Measurements from ENCODE around the gene LENG1.
"Not testable (repeated sequence)": the region's sequence is repeated elsewhere in the genome, so short reads cannot be mapped to it uniquely, and the experiment has no call there.

LENG1 gene

DNA sequence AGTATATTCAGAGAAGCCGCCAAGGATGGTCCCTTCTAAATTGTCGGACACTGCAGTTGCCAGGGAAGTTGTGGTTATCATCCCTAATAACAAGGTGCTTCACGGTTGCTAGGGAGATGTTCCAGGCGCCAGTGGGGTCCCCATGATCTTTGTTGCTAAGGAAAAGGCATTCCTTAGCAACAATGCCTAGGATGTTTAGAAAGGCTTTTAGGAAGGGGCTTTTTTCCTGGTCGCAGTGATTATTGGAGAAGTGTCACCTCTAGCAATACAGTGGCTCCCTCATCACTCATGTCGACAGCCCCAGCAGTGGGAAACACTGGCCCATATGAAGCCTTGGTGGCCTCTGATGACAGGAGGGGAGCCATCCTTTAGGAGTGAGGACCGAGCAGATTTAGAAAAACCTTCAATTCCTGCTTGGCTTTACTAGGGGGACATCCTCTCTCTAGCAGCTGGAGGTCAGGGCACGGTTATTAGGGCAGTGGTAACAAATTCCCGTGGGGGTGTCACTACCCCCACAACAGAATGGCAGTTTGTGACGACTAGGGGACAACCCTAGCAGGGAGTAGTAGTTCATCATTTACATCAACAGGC lies 19.8 kb upstream of the LENG1 start:
- no peak for DNase-seq (ENCODE audit: low spot score)
- TF ChIP-seq, protein P1, sequence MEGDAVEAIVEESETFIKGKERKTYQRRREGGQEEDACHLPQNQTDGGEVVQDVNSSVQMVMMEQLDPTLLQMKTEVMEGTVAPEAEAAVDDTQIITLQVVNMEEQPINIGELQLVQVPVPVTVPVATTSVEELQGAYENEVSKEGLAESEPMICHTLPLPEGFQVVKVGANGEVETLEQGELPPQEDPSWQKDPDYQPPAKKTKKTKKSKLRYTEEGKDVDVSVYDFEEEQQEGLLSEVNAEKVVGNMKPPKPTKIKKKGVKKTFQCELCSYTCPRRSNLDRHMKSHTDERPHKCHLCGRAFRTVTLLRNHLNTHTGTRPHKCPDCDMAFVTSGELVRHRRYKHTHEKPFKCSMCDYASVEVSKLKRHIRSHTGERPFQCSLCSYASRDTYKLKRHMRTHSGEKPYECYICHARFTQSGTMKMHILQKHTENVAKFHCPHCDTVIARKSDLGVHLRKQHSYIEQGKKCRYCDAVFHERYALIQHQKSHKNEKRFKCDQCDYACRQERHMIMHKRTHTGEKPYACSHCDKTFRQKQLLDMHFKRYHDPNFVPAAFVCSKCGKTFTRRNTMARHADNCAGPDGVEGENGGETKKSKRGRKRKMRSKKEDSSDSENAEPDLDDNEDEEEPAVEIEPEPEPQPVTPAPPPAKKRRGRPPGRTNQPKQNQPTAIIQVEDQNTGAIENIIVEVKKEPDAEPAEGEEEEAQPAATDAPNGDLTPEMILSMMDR (IDR thresholded peaks at IDR 0.05; ENCODE audit: extremely low read depth, missing control alignments): no peak

DNA sequence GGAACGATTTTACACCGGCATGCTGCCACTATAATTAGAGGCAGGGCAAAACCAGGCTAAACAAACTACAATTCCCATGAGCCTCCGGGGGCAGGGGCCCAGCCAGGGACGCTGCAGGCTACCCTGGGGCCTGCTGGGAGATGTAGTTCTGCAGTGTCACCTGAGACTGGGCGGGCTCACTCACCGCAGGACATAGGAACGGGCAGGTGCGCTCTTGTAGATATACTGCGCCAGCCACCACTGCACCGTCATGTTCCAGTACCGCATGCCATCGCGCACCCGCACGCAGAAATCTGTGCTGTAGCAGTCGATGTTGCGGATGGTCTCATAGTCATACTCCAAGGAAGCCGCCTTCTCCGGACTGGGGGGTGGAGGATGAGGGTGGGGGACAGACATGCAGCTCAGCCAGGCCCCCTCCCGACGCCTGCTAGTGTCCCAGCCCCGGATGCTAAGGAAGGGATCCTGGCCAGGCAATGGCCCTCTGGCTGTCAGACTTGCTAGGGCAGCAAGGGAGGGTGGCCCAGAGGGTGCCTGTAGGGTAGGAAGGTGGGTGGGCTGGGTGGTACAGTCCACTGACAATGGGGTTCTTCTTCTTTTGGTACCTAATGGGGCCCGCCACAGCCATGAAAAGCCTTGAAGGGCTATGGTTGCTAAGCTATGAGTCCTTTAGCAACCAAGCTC lies 19.2 kb upstream of the LENG1 start:
- TF ChIP-seq, protein P1 (IDR thresholded peaks at IDR 0.05; ENCODE audit: extremely low read depth, missing control alignments): no peak
- DNase-seq (ENCODE audit: low spot score): no peak

DNA sequence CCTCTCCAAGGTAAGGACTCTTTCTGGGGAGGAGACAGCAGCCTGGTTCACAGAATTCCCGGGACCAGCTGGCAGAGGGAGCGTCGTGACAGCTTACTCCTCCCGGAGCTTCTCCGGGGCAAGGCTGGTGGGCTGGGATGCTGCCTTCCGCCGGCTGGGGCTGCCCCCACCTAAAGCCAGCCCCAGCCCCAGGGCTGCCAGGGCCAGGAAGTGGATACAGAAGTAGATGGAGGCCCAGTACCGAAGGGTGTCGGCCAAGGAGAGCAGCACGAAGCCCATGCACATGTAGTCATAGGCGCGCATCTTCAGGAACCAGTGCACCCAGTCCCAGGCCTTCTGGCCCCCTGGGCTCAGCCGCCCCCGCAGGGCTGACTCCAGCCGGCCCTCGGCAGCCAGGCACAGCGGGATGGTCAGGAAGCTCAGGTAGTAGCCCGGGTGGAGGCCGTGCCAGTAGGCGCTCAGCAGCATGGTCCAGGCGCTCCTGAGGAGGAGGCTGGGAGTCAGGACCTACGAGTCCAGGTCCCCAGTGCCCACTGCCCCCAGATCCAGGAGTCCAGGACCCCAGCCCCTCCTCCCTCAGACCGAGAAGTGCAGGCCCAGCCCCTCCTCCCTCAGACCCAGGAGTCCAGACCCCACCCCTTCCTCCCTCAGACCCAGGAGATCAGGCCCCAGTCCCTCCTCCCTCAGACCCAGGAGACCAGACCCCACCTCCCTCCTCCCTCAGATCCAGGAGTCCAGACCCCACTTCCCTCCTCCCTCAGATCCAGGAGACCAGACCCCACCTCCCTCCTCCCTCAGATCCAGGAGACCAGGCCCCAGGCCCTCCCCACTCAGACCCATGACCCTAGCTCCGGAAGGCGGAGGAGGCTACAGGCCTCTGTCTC lies 14.7 kb upstream of the LENG1 start:
- TF ChIP-seq, protein P1 (IDR thresholded peaks at IDR 0.05; ENCODE audit: extremely low read depth, missing control alignments): no peak
- DNase-seq (ENCODE audit: low spot score): no peak

DNA sequence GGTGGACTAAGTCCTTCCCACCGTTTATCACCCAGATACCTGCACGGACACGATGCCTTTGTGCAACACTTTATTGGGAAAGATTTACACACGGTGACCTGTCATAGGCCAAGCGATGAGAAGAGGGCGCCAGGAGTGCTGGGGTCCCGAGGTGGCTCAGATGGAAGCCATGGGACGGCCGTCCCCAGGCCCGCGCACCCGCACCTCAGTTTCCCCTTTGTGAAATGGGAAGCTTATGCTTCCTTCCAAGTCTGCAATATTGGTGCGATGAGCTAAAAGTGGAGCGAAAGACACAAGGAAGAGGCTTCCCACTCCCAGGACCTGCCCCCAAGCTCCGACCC lies 13.8 kb upstream of the LENG1 start:
- no peak for DNase-seq (ENCODE audit: low spot score)
- TF ChIP-seq, protein P1 (IDR thresholded peaks at IDR 0.05; ENCODE audit: extremely low read depth, missing control alignments): no peak

DNA sequence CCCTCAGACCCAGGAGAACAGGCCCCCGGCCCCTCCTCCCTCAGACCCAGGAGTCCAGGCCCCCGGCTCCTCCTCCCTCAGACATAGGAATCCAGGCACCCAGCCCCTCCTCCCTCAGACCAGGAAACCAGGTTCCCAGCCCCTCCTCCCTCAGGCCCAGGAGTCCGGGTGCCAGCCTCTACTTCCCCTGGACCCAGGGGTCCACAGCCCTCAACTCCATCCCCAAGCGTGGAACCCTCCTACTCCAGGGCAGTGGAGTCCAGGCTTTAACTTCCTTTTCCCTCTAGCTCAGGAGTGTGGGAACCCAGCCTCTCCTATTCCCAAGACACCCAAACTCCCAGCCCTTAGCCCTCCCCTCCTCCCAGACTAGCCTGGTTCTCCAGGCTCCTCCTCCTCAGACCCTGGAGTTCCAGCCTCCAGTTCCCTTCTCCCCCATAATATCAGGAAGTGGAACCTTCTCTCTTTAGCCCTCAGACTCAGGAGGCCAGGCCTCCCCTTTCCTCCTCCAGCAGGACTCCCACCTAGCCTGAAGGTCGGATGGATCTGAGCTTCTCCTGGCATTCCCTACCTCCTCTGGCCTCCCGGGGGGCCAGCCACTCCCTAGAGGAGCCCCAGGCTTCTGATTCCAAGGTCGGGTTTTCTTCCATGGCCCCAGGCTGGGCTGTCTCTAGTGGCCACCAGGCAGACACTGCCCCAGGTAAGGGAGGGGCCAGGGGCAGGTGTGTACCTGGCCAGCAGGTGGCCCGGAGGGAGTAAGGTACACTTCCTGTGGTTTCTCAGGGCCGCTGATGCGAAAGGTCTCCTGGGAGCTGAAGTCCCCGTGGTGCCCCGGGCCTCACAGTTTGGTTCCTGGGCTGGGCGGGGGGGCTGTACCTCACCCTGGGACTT lies 13.2 kb upstream of the LENG1 start, which contains the start of gene TMC4:
Gene TMC4 (minus strand): TSS at position 690 of the 888 bp plus-strand sequence. CDS start 43 bp downstream, at position 647.
- TF ChIP-seq, protein P1 (IDR thresholded peaks at IDR 0.05; ENCODE audit: extremely low read depth, missing control alignments): no peak
- DNase-seq (ENCODE audit: low spot score): no peak

DNA sequence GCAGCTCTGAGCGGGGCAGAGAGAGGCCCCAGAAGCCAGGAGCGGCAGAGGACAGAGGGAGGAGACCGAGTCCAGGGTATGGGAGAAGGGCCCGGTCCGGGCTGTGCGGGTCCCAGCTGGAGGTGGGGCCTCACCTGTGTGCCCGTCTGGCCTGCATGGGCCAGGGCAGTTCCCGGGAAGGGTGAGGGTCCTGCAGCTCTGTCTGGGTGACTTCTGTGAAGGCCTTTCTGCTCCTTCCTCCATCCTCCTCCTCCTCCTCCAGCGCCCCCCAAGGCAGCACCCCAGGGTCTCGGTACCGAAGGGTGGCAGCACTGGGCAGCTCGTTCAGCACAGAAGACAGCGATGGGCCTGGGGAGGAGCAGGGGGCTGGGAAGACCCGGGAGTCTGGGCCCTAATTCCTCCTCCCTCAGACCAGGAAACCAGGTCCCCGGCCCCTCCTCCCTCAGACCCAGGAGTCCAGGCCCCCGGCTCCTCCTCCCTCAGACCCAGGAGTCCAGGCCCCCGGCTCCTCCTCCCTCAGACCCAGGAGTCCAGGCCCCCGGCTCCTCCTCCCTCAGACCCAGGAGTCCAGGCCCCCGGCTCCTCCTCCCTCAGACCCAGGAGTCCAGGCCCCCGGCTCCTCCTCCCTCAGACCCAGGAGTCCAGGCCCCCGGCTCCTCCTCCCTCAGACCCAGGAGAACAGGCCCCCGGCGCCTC lies 12.4 kb upstream of the LENG1 start:
- DNase-seq (ENCODE audit: low spot score): not testable (repeated sequence)
